K562 (cell line): ENCODE results near the gene RPS6KA2.

Experiments used
- FOXJ3 ChIP-seq: sonication (generic); formaldehyde crosslinking; IDR thresholded peaks from 2 replicates; pipeline ENCODE4 v1.4.0; 2020; ENCODE audit warnings: mild to moderate bottlenecking, missing genetic modification reagents
- HOXB6 ChIP-seq: fragments of 250-450 bp; sonication (Bioruptor Pico); IDR thresholded peaks from 2 replicates; pipeline ENCODE4 v1.5.1; 2022; ENCODE audit warnings: mild to moderate bottlenecking, borderline replicate concordance
- PHF20 ChIP-seq: fragments of 450-650 bp; IDR thresholded peaks from 2 replicates; pipeline ENCODE4 v1.6.1; 2018; ENCODE audit not compliant: partially characterized antibody
- SMARCB1 ChIP-seq: IDR thresholded peaks from 2 replicates; pipeline ENCODE4 v1.6.1; 2011; ENCODE audit warnings: improper control_type of control experiment, low read depth; ENCODE audit not compliant: insufficient read length
- SREBF2 ChIP-seq: sonication (generic); formaldehyde crosslinking; IDR thresholded peaks from 2 replicates; pipeline ENCODE4 v1.4.0; 2020; ENCODE audit warnings: mild to moderate bottlenecking, missing genetic modification reagents
- SRSF9 ChIP-seq: fragments of 200-400 bp; formaldehyde crosslinking; IDR thresholded peaks from 2 replicates; pipeline ENCODE4 v1.6.1; 2017; ENCODE audit warnings: low read depth, low read length, borderline replicate concordance
- ZFP1 ChIP-seq: fragments of 450-650 bp; formaldehyde crosslinking; IDR thresholded peaks from 2 replicates; pipeline ENCODE4 v1.4.0; 2020; ENCODE audit warnings: mild to moderate bottlenecking, mixed read lengths
- ZKSCAN1 ChIP-seq: fragments of 150-350 bp; IDR thresholded peaks from 2 replicates; pipeline ENCODE4 v1.6.1; 2016; ENCODE audit warnings: low read depth, low read length
- TF ChIP-seq, protein P1 (sequence below): fragments of 250-450 bp; sonication (Bioruptor Pico); IDR thresholded peaks from 2 replicates; pipeline ENCODE4 v1.8.0; 2022; ENCODE audit warnings: inconsistent platforms
- TF ChIP-seq, protein P2 (sequence below), 3 experiments: IDR thresholded peaks in 2 of 3; conservative IDR thresholded peaks in 1 of 3; 2 replicates each; pipeline ENCODE4 v1.5.1; 2011 to 2012; ENCODE audit warnings: low read length in 3 of 3, mild to moderate bottlenecking in 3 of 3, control low read depth in 2 of 3, improper control_type of control experiment in 1 of 3, inconsistent platforms in 1 of 3, low read depth in 1 of 3, mixed read lengths in 1 of 3, moderate library complexity in 1 of 3; ENCODE audit not compliant: insufficient read depth in 2 of 3

DNA sequence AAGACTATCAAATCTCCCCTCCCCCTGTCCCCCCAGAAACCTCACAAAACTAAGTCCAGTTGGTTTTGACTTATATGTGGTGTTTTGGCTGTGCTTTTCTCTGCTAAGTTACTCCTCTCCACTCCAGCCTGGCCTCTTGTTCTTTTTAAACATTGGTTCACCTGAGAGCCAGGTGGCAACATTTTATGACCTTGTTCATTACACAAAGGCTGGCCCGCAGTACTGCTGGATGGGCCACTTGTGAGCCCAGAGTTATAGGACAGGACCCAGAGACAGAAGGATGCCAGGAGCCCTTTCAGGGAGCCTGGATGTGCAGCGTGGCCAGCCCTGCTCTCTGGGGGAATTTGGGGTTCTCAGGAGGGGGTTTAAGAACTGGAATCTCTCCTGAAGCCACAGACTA, 130.6 kb downstream of the RPS6KA2 start:
- TF ChIP-seq ZKSCAN1 = no peak
- TF ChIP-seq SMARCB1 = no peak
- no peak for TF ChIP-seq SREBF2 (CRISPR knock-in tag)
- TF ChIP-seq HOXB6 (CRISPR knock-in tag) = no peak
- TF ChIP-seq PHF20 = no peak
- TF ChIP-seq, protein P1, sequence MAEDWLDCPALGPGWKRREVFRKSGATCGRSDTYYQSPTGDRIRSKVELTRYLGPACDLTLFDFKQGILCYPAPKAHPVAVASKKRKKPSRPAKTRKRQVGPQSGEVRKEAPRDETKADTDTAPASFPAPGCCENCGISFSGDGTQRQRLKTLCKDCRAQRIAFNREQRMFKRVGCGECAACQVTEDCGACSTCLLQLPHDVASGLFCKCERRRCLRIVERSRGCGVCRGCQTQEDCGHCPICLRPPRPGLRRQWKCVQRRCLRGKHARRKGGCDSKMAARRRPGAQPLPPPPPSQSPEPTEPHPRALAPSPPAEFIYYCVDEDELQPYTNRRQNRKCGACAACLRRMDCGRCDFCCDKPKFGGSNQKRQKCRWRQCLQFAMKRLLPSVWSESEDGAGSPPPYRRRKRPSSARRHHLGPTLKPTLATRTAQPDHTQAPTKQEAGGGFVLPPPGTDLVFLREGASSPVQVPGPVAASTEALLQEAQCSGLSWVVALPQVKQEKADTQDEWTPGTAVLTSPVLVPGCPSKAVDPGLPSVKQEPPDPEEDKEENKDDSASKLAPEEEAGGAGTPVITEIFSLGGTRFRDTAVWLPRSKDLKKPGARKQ (CRISPR knock-in tag) = no peak
- TF ChIP-seq, protein P2, sequence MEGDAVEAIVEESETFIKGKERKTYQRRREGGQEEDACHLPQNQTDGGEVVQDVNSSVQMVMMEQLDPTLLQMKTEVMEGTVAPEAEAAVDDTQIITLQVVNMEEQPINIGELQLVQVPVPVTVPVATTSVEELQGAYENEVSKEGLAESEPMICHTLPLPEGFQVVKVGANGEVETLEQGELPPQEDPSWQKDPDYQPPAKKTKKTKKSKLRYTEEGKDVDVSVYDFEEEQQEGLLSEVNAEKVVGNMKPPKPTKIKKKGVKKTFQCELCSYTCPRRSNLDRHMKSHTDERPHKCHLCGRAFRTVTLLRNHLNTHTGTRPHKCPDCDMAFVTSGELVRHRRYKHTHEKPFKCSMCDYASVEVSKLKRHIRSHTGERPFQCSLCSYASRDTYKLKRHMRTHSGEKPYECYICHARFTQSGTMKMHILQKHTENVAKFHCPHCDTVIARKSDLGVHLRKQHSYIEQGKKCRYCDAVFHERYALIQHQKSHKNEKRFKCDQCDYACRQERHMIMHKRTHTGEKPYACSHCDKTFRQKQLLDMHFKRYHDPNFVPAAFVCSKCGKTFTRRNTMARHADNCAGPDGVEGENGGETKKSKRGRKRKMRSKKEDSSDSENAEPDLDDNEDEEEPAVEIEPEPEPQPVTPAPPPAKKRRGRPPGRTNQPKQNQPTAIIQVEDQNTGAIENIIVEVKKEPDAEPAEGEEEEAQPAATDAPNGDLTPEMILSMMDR (IDR thresholded peaks at IDR 0.05 in 2 of 3, conservative IDR thresholded peaks at IDR 0.05 in 1 of 3; ENCODE audit: insufficient read depth in 2 of 3, low read depth in 1 of 3, low read length in 3 of 3) = no peak
- no peak for TF ChIP-seq SRSF9
- TF ChIP-seq ZFP1 (CRISPR knock-in tag) = no peak
- TF ChIP-seq FOXJ3 (CRISPR knock-in tag) = no peak
